Bronchial epithelial cell (primary cell): ENCODE measurements around the gene AK5. TPM values are rescaled to one million over a fixed set of nuclear protein-coding genes. Genes with fewer than 3 reads are reported as not detected.
A peak's percentile ranks its signal among the peaks of the same experiment; 100 is the strongest.

Source experiments
- DNase-seq: peaks from one replicate; pipeline ENCODE4 v3.0.0-alpha.2; 2010; ENCODE audit warnings: low read depth
- FAIRE-seq: peaks from 2 replicates; lab custom pipeline; 2011; peaks lifted over from hg19 to GRCh38; lab: Jason Lieb, UNC
- H3K27me3 ChIP-seq: 2 replicates; pipeline ENCODE4 v1.5.1; 2011; ENCODE audit warnings: low read length; ENCODE audit not compliant: control insufficient read depth, insufficient read depth
- H3K36me3 ChIP-seq: 2 replicates; pipeline ENCODE4 v1.5.1; 2011; ENCODE audit warnings: low read length; ENCODE audit not compliant: control insufficient read depth, insufficient read depth
- H3K4me3 ChIP-seq: 2 replicates; pipeline ENCODE4 v1.5.1; 2011; ENCODE audit warnings: mild to moderate bottlenecking, low read depth, low read length, control low read depth
- CTCF ChIP-seq: IDR thresholded peaks from 2 replicates; pipeline ENCODE4 v1.5.1; 2011; ENCODE audit warnings: mild to moderate bottlenecking, moderate library complexity, low read length, control low read depth, inconsistent platforms; ENCODE audit not compliant: insufficient read depth, severe bottlenecking
- total RNA-seq: library from RNA; depleted of rRNA; stranded (reverse); fragments of >200 nt; gene quantifications from 2 replicates; pipeline ENCODE4 v1.2.1, GENCODE V29; 2014

The AK5 gene
- total RNA-seq, 1 donor from 2014 or later = not detected

- Histone ChIP-seq H3K27me3 (no peaks in the 10 kb centered on the region), H3K4me3 (no peak overlapping the region), H3K36me3 (no peaks in the 10 kb centered on the region)
- DNase-seq = peak; percentile 23
- peak; percentile 49 for TF ChIP-seq CTCF
- FAIRE-seq = no peak
Measured at GRCh38 chr1:77313491-77313890, 31.7 kb downstream of the AK5 start.

GRCh38 chr1:77316006-77316405 lies 34.2 kb downstream of the AK5 start:
- peak; percentile 78 for DNase-seq
- no peaks in the 10 kb centered on the region for H3K27me3 ChIP-seq
- no peaks in the 10 kb centered on the region for H3K36me3 ChIP-seq
- H3K4me3 ChIP-seq = no peak overlapping the region
- FAIRE-seq = no peak
- no peak for TF ChIP-seq CTCF

- Histone ChIP-seq H3K27me3 (no peaks in the 10 kb centered on the region), H3K36me3 (no peaks in the 10 kb centered on the region), H3K4me3 (no peak overlapping the region)
- no peak for TF ChIP-seq CTCF
- DNase-seq (no peak), FAIRE-seq (no peak)
Measured at GRCh38 chr1:77316966-77317365, 35.1 kb downstream of the AK5 start.

- TF ChIP-seq CTCF = no peak
- no peaks in the 10 kb centered on the region for H3K36me3 ChIP-seq
- no peaks in the 10 kb centered on the region for H3K27me3 ChIP-seq
- FAIRE-seq = no peak
- no peak overlapping the region for H3K4me3 ChIP-seq
- no peak for DNase-seq
Measured at GRCh38 chr1:77319036-77319705, 37.4 kb downstream of the AK5 start.

GRCh38 chr1:77322061-77322900 lies 40.5 kb downstream of the AK5 start:
- FAIRE-seq (no peak), DNase-seq (peak; percentile 97)

More at GRCh38 chr1:77322061-77322900, 40.5 kb downstream of the AK5 start:
- H3K4me3 ChIP-seq = no peak overlapping the region
- no peaks in the 10 kb centered on the region for H3K36me3 ChIP-seq
- TF ChIP-seq CTCF = no peak
- no peaks in the 10 kb centered on the region for H3K27me3 ChIP-seq
